HG03469 (cell line): ENCODE data around the gene LIMCH1.
"Not testable (repeated sequence)": the region's sequence is repeated elsewhere in the genome, so short reads cannot be mapped to it uniquely, and the experiment has no call there.

Experiments used
- ATAC-seq: cut with Tn5 transposase; IDR thresholded peaks from one replicate; pipeline ENCODE4 v1.9.1; 2021; ENCODE audit warnings: mild to moderate bottlenecking, moderate library complexity, moderate number of reproducible peaks; ENCODE audit not compliant: unreplicated experiment

Gene LIMCH1

GRCh38 chr4:41538017-41538733 is at the start of gene LIMCH1:
TSS of gene LIMCH1 (plus strand) at chr4:41538157. CDS start at chr4:41605996, 67,839 bp downstream.
- ATAC-seq, result no peak

- not testable (repeated sequence) for ATAC-seq
Observed at GRCh38 chr4:41491081-41491576, 46.8 kb upstream of the LIMCH1 start.

GRCh38 chr4:41496977-41497376 is 41.0 kb upstream of the LIMCH1 start:
- no peak for ATAC-seq

GRCh38 chr4:41498177-41498576 is 39.8 kb upstream of the LIMCH1 start:
- no peak for ATAC-seq

- ATAC-seq, result no peak
Observed at GRCh38 chr4:41504167-41504818, 33.7 kb upstream of the LIMCH1 start.

- no peak for ATAC-seq
Observed at GRCh38 chr4:41505161-41505661, 32.7 kb upstream of the LIMCH1 start.

GRCh38 chr4:41506130-41506529 is 31.8 kb upstream of the LIMCH1 start:
- ATAC-seq, result no peak

GRCh38 chr4:41507291-41507947 is 30.5 kb upstream of the LIMCH1 start:
- ATAC-seq, result no peak

- no peak for ATAC-seq
Observed at GRCh38 chr4:41509451-41509866, 28.5 kb upstream of the LIMCH1 start.

GRCh38 chr4:41510179-41510578 is 27.8 kb upstream of the LIMCH1 start:
- ATAC-seq, result no peak

- ATAC-seq, result no peak
Observed at GRCh38 chr4:41512136-41512535, 25.8 kb upstream of the LIMCH1 start.

- no peak for ATAC-seq
Observed at GRCh38 chr4:41512596-41512995, 25.4 kb upstream of the LIMCH1 start.

- no peak for ATAC-seq
Observed at GRCh38 chr4:41514169-41514568, 23.8 kb upstream of the LIMCH1 start.

- ATAC-seq, result no peak
Observed at GRCh38 chr4:41514766-41515481, 23.0 kb upstream of the LIMCH1 start.

- ATAC-seq, result no peak
Observed at GRCh38 chr4:41517121-41517520, 20.8 kb upstream of the LIMCH1 start.

- no peak for ATAC-seq
Observed at GRCh38 chr4:41517747-41518146, 20.2 kb upstream of the LIMCH1 start.

GRCh38 chr4:41524425-41524824 is 13.5 kb upstream of the LIMCH1 start:
- ATAC-seq, result no peak

- no peak for ATAC-seq
Observed at GRCh38 chr4:41525129-41525528, 12.8 kb upstream of the LIMCH1 start.

GRCh38 chr4:41526628-41527027 is 11.3 kb upstream of the LIMCH1 start:
- no peak for ATAC-seq

GRCh38 chr4:41528512-41529205 is 9.3 kb upstream of the LIMCH1 start:
- ATAC-seq, result no peak
